Stimulated activated CD4-positive, alpha-beta T cell treated with anti-CD3 and anti-CD28 coated beads, Interleukin-1b, Interleukin-23, amount 100 ng/mL, for 1 hour (primary cell): Measurements from ENCODE around the gene RYK.
"Not testable (repeated sequence)": the region's sequence is repeated elsewhere in the genome, so short reads cannot be mapped to it uniquely, and the experiment has no call there.

ENCODE experiments used
- DNase-seq, 2 donors: peaks; one replicate each; pipeline ENCODE4 v3.0.0-alpha.2; 2020; ENCODE audit warnings: low read depth in 2 of 2

RYK gene

GRCh38 chr3:134250717-134251220 is at the start of gene RYK:
RYK (minus strand) TSS chr3:134250859; CDS start chr3:134250654, 205 bp downstream.
- DNase-seq, result peak; percentile 26 to 49

DNA sequence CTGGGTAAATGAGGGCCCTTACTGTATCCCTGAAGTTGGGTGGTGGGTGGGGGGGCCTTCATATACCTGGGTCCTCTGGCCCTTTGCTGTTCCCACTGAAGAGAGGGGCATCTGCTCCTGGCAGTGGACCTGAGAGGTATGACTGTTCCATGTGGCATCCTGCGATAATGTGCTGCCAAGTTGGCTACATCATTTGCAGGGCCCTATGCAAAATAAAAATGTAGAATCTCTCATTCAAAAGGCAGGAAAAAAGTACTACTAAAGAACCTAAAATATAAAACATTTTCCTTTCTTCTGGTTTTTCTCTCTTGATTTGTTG is 49.2 kb upstream of the RYK start:
- no peak for DNase-seq

- DNase-seq, result no peak
Measured at GRCh38 chr3:134299185-134299887, 48.7 kb upstream of the RYK start.

DNA sequence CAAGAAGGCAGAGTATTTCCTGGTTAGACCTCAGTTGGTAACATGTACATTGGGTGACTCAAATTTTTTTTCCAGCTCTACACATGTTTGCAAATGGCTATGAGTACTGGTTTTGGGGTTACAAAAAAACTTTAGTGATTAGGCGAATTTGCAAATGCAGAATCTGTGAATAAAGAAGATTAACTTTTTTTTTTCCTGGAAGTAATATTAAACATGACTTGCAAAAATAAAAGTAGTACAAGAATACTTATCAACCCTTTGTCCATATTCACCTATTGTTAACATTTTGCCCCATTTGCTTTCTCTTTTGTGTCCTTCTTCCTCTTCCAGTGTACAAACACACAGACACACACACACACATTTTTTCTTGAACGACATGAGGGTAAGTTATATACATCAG is 47.6 kb upstream of the RYK start:
- no peak for DNase-seq

DNA sequence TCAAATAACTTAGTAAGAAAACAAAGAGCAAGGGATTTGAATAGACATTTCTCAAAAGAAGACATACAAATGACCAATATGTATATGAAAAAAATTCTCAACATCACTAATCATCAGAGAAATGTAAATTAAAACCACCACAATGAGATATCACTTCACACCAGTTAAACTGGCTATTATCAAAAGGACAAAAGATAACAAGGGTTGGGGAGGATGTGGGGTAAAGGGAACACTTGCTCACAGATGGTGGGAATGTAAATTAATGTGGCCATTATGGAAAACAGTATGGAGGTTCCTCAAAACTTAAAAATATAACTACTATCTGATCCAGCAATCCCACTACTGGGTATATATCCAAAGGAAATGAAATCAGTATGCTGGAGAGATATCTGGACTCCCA is 46.0 kb upstream of the RYK start:
- DNase-seq, result no peak

- DNase-seq, result no peak
Measured at GRCh38 chr3:134295930-134296329, 45.3 kb upstream of the RYK start.

DNA sequence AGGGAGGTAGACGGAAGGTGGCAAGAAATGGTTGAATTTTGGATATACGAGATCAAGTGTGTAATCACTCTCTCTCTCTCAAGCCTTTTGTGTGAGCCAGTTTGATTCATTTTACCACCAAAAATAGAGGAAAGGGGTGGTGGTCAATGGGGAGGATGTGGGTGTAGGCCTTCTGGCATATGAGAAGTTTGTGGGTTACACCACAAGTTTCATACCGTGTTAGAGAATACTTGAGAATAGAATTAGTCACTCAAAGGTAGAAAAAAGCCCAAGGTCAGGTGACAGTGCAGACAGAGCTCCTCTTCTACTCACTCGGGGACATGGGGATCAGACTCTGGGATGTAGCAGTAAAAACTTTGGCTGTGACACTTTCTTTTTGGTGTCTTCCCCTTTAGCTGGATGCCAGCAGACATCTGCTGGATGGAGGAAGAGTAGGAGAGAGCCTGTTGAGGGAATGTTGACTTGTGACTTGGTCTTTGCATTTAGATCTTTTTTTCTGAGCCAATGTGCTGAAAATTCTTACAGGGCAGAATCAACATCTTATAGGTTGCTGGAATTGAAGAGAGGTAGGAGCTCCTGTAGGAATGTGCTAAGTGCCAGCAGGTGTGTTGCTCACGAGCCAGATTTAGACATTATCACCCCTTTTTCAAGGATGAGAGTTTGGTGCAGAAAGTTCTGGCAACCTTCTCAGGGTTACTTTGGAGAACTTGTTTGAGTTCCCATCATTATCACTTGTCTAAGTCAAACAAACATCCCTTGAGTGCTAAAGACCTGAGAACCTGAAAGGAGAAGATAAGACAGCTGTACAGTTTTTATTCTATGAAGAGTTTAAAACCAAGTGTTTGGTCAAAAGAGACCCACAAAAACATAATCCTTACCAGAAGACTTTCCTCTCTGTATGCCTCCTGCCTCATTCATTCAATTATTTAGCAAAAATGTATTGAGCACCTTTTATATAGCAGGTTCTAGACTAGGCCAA is 43.9 kb upstream of the RYK start:
- DNase-seq, result peak in 1 of 2 donors; percentile 17

DNA sequence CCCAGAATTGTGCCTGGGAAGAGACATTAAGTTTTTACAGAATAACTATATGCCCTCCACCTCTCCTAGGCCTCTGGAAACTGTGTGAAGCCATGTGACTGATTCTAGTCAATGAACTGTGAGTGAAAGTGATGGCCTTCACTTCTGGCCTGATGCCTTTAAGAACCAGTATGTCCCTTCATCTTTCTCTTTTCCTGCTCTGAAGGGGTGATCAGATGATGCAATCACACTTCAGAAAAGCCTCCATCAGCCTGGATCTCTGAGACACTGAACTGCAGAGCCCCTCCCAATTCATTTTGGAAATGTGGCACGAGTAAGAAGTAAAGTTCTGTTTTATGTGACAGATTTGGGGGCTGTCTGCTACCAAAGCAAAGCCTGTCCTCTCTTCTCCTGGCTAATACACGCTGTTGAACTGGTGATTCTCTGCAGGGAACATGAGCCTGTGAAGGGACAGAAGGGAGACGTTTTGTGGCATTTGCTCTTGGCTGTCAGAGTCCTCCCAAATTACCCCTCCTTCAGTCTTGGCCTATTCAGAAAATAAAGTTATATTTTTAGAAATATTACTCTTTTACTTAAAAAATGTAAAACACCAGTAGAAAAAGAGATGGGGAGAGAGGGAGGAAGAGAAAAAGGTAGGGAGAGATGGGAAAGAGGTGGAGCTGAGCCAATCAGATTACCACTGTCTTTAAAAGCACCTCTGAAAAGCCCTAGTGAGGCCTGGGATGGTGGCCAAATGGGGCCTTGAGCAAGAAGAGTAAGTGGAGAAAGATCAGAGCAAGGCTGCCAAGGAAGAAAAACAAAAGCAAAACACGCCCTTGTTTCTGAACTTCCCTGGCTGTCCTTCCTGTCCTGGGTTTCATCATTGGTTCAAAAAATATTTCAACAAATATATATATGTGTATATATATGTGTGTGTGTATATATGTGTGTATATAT is 40.9 kb upstream of the RYK start:
- no peak for DNase-seq

GRCh38 chr3:134287512-134287911 is 36.9 kb upstream of the RYK start:
- DNase-seq, result no peak

DNA sequence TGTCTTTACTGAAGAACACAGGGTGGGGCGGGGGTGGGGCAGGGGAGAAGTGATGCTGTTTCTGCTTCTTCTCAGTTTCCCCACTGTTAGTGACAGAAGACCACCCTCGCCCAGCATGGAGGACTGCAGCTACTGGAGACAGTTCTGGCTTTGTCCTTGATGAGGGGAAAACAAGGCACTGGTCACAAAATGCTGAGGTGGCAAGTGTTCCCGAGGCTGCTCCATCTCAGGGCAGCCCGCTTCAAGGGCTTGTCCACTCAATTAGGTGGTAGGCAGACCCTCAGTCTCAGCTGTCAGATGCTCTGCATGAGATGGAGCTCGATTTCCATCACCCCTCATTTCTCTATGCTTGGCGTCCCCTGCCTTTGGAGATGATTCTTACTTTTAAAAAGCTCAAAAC is 33.8 kb upstream of the RYK start:
- DNase-seq, result no peak

DNA sequence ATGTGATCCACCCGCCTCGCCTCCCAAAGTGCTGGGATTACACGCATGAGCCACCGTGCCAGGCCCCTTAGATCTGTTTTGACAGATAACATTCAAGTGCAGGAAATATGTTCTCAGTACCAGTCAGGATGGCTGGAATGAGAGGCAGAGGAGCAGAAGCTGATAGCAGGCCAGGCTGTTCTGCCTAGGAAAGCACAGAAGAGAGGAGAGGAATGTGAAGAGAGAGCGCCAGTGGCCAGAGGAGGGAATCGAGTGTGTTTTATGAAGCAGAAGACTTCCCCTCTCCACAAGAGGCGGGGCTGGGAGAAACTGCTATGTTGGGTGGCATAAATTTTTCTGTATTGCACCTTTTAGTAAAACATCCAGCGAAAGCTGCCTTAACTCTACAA is 32.0 kb upstream of the RYK start:
- DNase-seq, result no peak

DNA sequence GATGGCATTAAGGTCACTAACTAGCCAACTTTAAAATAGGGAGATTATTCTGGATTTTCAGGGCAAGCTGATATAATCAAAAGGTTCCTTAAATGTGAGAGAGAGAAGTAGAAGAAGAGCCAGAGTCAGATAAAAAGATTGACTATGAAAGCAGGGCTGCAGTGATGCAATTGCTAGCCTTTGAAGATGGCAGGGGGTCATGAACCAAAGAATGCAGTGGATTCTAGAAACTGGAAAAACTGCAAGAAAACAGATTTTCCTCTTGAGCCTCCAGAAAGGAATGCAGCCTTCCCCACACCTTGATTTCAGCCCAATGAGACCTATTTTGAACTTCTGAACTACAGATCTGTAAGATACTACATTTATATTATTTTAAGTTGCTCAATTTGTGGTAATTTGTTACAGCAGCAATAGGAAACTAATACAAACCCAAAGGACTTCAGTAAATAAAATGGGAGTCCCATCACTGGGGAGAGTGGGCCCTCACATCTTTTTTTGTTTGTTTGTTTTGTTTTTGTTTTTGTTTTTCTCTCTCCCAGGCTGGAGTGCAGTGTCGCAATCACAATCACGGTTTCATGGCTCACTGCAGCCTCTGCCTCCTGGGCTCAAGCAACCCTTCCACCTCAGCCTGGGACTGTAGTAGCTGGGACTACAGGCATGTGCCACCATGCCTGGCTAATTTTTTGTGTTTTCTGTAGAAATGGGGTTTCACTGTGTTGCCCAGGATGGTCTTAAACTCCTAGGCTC is 31.4 kb upstream of the RYK start:
- DNase-seq, result no peak

GRCh38 chr3:134279466-134279865 is 28.8 kb upstream of the RYK start:
- DNase-seq, result no peak

- no peak for DNase-seq
Measured at GRCh38 chr3:134277066-134277660, 26.5 kb upstream of the RYK start.

DNA sequence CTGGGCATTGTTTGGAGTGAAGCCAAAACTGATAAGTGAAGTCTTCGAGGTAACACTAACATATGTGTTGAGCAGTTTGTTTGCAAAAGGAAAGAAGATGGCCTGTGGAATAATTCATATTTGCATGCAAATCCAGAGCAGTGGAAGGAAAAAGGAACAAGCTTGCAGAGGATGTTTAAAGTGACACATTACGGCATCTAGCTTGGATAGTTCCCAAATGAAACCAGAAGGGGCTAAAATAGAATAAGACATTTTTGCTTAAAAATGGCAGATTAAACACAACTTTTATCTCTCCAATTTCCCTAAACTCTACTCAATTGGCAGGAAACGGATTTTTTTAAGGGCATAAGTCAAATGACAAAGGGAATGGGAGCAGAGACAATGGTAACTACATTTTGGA is 25.4 kb upstream of the RYK start:
- no peak for DNase-seq

- not testable (repeated sequence) for DNase-seq
Measured at GRCh38 chr3:134275110-134275509, 24.5 kb upstream of the RYK start.

GRCh38 chr3:134274571-134274970 is 23.9 kb upstream of the RYK start:
- no peak for DNase-seq

- DNase-seq, result no peak
Measured at GRCh38 chr3:134267996-134268395, 17.3 kb upstream of the RYK start.

- DNase-seq, result no peak
Measured at GRCh38 chr3:134260987-134261386, 10.3 kb upstream of the RYK start.

DNA sequence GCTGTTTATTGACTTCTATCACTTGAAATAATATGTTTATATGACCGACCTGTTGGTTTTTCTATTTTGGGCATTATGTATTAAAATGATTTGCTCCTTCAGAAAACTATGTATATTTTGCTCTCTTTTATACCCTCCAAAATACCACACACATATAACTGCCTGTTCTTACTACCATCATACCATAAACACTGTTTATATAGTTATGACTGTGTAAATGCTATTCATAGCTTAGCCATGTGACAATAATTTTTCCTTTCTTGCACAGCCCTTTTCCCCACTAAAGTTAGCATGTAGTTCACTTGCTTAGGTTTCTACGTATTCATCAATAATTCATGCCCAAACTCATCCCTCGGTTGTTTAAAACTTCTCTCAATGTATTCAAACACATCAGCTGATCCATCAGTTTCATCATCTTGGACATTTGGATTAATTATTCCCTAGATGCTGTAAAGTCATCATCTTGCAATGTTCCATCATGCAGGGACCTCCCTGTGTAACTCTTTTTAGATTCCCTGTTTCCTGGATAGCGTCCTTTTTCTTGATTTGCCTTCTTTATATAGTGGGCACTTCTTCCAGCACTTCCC is 8.2 kb upstream of the RYK start:
- no peak for DNase-seq
